ENCODE results near the gene PCBP2.

DNA sequence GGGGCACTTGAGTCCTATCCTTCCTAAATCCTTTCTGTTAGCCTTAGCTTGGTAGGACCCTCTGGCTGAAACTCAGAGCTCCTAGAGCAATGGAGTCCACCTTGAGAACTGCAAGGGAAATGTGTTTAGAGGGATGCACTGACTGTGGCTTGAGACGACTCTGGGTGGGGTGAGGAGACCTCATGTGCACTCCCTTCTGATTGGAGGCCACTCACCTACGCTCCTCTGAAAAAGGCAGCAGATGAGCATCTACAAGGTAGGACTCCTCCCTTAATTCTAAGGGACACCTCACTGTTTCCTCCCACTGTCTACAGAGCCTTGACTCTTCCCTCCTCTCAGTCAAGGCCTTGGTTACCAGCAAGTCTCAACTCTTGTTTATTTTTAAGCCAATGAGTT, 46.3 kb downstream of the PCBP2 start:
- TF ChIP-seq POLR2A (IDR thresholded peaks at IDR 0.05), result no peak
- TF ChIP-seq, protein P1, sequence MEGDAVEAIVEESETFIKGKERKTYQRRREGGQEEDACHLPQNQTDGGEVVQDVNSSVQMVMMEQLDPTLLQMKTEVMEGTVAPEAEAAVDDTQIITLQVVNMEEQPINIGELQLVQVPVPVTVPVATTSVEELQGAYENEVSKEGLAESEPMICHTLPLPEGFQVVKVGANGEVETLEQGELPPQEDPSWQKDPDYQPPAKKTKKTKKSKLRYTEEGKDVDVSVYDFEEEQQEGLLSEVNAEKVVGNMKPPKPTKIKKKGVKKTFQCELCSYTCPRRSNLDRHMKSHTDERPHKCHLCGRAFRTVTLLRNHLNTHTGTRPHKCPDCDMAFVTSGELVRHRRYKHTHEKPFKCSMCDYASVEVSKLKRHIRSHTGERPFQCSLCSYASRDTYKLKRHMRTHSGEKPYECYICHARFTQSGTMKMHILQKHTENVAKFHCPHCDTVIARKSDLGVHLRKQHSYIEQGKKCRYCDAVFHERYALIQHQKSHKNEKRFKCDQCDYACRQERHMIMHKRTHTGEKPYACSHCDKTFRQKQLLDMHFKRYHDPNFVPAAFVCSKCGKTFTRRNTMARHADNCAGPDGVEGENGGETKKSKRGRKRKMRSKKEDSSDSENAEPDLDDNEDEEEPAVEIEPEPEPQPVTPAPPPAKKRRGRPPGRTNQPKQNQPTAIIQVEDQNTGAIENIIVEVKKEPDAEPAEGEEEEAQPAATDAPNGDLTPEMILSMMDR (IDR thresholded peaks at IDR 0.05), result no peak
